Measurements from ENCODE around the gene RECQL5. TPM values are rescaled to one million over a fixed set of nuclear protein-coding genes. Genes with fewer than 3 reads are reported as not detected.
A peak's percentile ranks its signal among the peaks of the same experiment; 100 is the strongest.

RECQL5 gene
- total and polyA plus RNA-seq, 10 donors: 25.7 to 51.0 (median 38.6) TPM

DNA sequence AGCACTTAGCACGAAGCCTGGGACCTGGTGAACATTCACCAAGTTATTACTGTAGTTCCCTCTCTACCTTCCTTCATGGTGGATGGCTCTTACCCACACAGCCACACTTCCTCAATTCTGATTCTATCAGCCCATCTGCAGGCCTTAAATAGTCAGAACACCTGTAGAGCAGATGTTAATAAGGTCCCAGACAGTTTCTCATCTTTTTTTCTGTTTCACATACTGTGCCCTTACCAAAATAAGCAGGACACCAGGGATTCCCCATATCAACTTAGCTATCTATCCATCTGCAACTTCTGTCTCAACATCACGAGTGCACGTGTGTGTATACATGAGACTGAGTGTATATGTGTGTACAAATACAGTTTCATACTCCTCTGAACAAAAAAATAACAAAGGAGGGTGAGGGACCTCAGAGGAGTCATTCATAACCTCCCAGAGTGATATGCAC, 2.8 kb downstream of the RECQL5 start:
- TF ChIP-seq POLR2AphosphoS5 (IDR thresholded peaks at IDR 0.05) (peak in 1 of 3 donors; percentile 65), POLR2A (IDR thresholded peaks at IDR 0.05) (no peak)
- DNase-seq: no peak
- Histone ChIP-seq H3K27me3 (replicated peaks in 1 of 7) (no peaks in the 10 kb centered on the region), H3K36me3 (peaks cover 0 to 61% (median 39%) of the 10 kb centered on the region in 6 donors), H3K27ac (peak overlapping the region in 6 of 8 donors; percentile 25 to 78 (median 68)), H3K4me1 (peaks cover 28 to 57% (median 37%) of the 10 kb centered on the region in 6 donors), H3K9me3 (no peaks in the 10 kb centered on the region), H3K4me3 (no peak overlapping the region)
- 59 to 82% (median 70%) methylated on average over 3 of the region's 3 CpGs for WGBS, 5 donors
- intact Hi-C loops (cut with DNase I; ENCODE audit: low total_unique reads): no loop called here

DNA sequence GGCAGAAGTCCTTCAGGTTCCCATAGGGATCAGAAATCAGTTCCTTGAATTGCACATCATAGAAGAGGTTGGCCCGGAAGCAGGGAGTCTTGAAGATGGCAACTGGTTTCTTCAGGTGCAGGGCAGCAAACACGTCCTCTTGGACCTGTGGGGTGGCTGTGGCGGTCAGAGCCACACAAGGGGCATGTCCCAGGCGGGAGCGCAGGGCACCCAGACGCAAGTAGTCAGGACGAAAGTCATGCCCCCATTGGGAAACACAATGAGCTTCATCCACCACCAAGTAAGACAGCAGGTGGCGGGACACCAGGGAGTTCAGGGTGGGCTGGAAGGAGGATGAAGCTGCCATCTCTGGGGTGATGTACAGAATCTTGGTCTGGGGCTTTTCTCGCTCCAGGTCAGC, 4.4 kb downstream of the RECQL5 start:
- Histone ChIP-seq H3K27me3 (replicated peaks in 1 of 7) (no peaks in the 10 kb centered on the region), H3K4me3 (no peak overlapping the region), H3K36me3 (peaks cover 0 to 69% (median 37%) of the 10 kb centered on the region in 6 donors), H3K9me3 (no peaks in the 10 kb centered on the region), H3K27ac (no peak overlapping the region), H3K4me1 (peaks cover 13 to 41% (median 22%) of the 10 kb centered on the region in 6 donors)
- peak; percentile 66 for DNase-seq
- TF ChIP-seq, protein P1, sequence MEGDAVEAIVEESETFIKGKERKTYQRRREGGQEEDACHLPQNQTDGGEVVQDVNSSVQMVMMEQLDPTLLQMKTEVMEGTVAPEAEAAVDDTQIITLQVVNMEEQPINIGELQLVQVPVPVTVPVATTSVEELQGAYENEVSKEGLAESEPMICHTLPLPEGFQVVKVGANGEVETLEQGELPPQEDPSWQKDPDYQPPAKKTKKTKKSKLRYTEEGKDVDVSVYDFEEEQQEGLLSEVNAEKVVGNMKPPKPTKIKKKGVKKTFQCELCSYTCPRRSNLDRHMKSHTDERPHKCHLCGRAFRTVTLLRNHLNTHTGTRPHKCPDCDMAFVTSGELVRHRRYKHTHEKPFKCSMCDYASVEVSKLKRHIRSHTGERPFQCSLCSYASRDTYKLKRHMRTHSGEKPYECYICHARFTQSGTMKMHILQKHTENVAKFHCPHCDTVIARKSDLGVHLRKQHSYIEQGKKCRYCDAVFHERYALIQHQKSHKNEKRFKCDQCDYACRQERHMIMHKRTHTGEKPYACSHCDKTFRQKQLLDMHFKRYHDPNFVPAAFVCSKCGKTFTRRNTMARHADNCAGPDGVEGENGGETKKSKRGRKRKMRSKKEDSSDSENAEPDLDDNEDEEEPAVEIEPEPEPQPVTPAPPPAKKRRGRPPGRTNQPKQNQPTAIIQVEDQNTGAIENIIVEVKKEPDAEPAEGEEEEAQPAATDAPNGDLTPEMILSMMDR (IDR thresholded peaks at IDR 0.05 in 8 of 11, conservative IDR thresholded peaks at IDR 0.05 in 3 of 11): no peak
- no peak for TF ChIP-seq POLR2AphosphoS5 (IDR thresholded peaks at IDR 0.05)
- TF ChIP-seq POLR2A (IDR thresholded peaks at IDR 0.05): no peak
- 92 to 97% (median 94%) methylated on average over 2 to 9 of the region's 9 CpGs for WGBS, 5 donors
- intact Hi-C loops (cut with DNase I; ENCODE audit: low total_unique reads): no loop called here

DNA sequence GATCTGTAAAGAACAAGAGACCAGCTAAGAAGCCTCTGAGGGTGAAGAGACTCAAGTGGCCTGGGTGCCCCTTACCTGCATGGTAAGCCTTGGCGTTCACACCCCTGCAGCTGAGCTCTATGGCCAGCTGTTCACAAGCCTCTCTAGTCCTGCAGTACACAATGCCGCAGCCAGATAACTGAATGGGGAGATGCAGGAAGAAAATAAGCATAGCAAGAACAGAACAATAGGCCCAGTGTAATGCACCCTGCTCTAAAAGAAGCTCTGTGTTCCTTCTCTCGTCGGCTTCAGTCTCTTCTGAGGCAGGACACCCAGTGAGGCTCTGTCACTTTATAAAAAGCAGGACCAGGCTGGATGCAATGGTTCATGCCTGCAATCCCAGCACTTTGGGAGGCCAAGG, 5.4 kb downstream of the RECQL5 start:
- Histone ChIP-seq H3K9me3 (no peaks in the 10 kb centered on the region), H3K36me3 (peaks cover 0 to 78% (median 41%) of the 10 kb centered on the region in 6 donors), H3K27me3 (replicated peaks in 1 of 7) (no peaks in the 10 kb centered on the region), H3K27ac (no peak overlapping the region), H3K4me3 (no peak overlapping the region), H3K4me1 (peaks cover 11 to 36% (median 19%) of the 10 kb centered on the region in 6 donors)
- no peak for DNase-seq
- intact Hi-C loops (cut with DNase I; ENCODE audit: low total_unique reads): no loop called here
- no peak for TF ChIP-seq POLR2A (IDR thresholded peaks at IDR 0.05)
- TF ChIP-seq, protein P1 (IDR thresholded peaks at IDR 0.05 in 8 of 11, conservative IDR thresholded peaks at IDR 0.05 in 3 of 11): no peak
- no peak for TF ChIP-seq POLR2AphosphoS5 (IDR thresholded peaks at IDR 0.05)
- WGBS, 5 donors: 92 to 98% (median 94%) methylated on average over 4 of the region's 4 CpGs

DNA sequence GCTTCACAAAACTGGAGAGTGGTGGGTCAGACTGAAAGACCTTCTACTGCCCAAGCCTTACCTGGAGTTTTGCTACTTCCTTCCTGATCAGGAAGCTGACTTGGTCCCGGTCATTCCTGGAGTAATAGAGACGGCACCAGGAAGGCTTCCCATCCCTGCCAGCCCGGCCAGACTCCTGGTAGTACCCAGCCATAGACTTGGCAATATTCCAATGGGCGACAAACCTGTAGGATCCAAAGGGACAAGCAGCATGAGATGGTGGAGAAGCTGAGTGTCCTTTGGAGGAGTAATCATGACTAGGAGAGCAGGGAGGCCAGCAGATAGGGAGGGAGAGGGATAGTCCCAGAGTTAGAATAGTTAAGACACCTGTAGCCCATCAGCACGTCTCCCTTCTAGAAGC, 8.7 kb downstream of the RECQL5 start:
- no peaks in the 10 kb centered on the region for H3K9me3 ChIP-seq
- H3K27ac ChIP-seq: no peak overlapping the region
- peaks cover 0 to 16% (median 0%) of the 10 kb centered on the region in 6 donors for H3K4me1 ChIP-seq
- intact Hi-C loops (cut with DNase I; ENCODE audit: low total_unique reads): no loop called here
- 83 to 93% (median 89%) methylated on average over 3 to 5 of the region's 5 CpGs for WGBS, 5 donors
- H3K27me3 ChIP-seq (replicated peaks in 1 of 7): no peaks in the 10 kb centered on the region
- no peak for DNase-seq
- TF ChIP-seq POLR2AphosphoS5 (IDR thresholded peaks at IDR 0.05) (no peak), POLR2A (IDR thresholded peaks at IDR 0.05) (no peak)
- TF ChIP-seq, protein P1 (IDR thresholded peaks at IDR 0.05 in 8 of 11, conservative IDR thresholded peaks at IDR 0.05 in 3 of 11): no peak
- no peak overlapping the region for H3K4me3 ChIP-seq
- H3K36me3 ChIP-seq: peaks cover 0 to 99% (median 45%) of the 10 kb centered on the region in 6 donors
